Measurements from ENCODE around the gene NARS2. TPM values are rescaled to one million over a fixed set of nuclear protein-coding genes. Genes with fewer than 3 reads are reported as not detected.

Gene NARS2
- total and polyA plus RNA-seq, 9 of the 15 experiments (the other 6 are each of a cell fraction or from before 2014, with no cell fraction given): 26.8 to 48.0 (median 34.2) TPM

DNA sequence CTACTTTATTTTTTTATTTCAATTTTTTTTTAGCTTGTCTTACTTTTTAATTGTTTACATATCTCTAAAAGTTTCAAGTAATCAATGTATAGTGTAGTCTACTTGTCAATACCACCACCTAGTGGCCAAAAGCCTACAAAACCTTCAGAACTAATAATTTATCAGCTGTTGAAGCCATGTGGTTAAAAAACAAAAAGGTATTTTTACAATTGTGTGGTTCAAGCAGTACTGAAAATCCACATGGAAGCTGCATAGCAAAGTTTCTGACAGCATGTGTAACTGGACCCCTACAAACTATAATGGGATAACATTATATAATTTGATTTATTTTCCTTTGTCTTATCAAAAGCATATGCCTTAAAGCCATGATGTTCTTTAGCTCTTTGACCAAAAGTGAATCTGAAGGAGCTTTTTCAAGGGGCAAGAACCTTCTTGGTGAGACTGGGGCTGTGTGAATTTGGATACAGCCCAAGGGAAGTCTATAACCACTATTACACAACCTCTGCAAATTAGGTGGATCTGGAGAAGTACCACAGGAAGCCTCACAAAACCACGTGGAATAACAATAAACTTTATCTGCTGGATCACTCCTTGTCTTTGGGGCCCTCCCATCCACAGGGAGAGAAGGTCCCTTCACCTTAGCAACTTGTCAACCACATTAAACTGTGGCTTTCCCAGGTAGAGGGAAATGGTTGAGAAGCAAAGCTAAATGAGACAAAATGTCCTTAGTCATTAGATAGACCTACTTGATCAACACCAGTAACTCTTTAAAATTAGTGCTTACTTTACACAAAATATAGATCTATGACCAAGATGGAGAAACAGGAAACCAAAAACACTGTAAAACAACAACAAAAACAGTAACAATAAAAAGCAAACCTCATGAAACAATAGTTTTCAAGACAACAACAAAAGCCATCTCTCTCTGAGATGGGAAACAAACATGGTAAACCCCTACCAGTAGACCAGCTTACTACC lies 9.9 kb downstream of the NARS2 start (continued):
- TF ChIP-seq ZNF316 (IDR thresholded peaks at IDR 0.05) (peak; percentile 72), ZNF347 (CRISPR knock-in tag; IDR thresholded peaks at IDR 0.05; ENCODE audit: low read depth) (no peak), SMAD2 (IDR thresholded peaks at IDR 0.05; ENCODE audit: low read depth, low read length) (no peak), MEIS2 (IDR thresholded peaks at IDR 0.05; ENCODE audit: partially characterized antibody) (peak; percentile 6), CEBPB (tag; IDR thresholded peaks at IDR 0.05) (0 out of 2 replicates have a peak, but pooled peaks have one; percentile 22), JUN (IDR thresholded peaks at IDR 0.05; ENCODE audit: borderline replicate concordance, low read depth, low read length) (no peak), JUN (CRISPR knock-in tag; IDR thresholded peaks at IDR 0.05; ENCODE audit: borderline replicate concordance) (no peak)
- TF ChIP-seq, protein P1, sequence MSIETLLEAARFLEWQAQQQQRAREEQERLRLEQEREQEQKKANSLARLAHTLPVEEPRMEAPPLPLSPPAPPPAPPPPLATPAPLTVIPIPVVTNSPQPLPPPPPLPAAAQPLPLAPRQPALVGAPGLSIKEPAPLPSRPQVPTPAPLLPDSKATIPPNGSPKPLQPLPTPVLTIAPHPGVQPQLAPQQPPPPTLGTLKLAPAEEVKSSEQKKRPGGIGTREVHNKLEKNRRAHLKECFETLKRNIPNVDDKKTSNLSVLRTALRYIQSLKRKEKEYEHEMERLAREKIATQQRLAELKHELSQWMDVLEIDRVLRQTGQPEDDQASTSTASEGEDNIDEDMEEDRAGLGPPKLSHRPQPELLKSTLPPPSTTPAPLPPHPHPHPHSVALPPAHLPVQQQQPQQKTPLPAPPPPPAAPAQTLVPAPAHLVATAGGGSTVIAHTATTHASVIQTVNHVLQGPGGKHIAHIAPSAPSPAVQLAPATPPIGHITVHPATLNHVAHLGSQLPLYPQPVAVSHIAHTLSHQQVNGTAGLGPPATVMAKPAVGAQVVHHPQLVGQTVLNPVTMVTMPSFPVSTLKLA (conservative IDR thresholded peaks at IDR 0.05): peak in 1 of 2 experiments; percentile 47; a peak in 1 of 4 replicates
- TF ChIP-seq, protein P2, sequence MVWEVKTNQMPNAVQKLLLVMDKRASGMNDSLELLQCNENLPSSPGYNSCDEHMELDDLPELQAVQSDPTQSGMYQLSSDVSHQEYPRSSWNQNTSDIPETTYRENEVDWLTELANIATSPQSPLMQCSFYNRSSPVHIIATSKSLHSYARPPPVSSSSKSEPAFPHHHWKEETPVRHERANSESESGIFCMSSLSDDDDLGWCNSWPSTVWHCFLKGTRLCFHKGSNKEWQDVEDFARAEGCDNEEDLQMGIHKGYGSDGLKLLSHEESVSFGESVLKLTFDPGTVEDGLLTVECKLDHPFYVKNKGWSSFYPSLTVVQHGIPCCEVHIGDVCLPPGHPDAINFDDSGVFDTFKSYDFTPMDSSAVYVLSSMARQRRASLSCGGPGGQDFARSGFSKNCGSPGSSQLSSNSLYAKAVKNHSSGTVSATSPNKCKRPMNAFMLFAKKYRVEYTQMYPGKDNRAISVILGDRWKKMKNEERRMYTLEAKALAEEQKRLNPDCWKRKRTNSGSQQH (CRISPR knock-in tag; IDR thresholded peaks at IDR 0.05): no peak
- TF ChIP-seq, protein P3, sequence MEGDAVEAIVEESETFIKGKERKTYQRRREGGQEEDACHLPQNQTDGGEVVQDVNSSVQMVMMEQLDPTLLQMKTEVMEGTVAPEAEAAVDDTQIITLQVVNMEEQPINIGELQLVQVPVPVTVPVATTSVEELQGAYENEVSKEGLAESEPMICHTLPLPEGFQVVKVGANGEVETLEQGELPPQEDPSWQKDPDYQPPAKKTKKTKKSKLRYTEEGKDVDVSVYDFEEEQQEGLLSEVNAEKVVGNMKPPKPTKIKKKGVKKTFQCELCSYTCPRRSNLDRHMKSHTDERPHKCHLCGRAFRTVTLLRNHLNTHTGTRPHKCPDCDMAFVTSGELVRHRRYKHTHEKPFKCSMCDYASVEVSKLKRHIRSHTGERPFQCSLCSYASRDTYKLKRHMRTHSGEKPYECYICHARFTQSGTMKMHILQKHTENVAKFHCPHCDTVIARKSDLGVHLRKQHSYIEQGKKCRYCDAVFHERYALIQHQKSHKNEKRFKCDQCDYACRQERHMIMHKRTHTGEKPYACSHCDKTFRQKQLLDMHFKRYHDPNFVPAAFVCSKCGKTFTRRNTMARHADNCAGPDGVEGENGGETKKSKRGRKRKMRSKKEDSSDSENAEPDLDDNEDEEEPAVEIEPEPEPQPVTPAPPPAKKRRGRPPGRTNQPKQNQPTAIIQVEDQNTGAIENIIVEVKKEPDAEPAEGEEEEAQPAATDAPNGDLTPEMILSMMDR (IDR thresholded peaks at IDR 0.05 in 2 of 3, conservative IDR thresholded peaks at IDR 0.05 in 1 of 3; ENCODE audit: insufficient read depth in 2 of 3, low read depth in 1 of 3, low read length in 3 of 3): peak; percentile 40 to 83 (median 53); a peak in 4 of 6 replicates

All from K562 (cell line).